ENCODE results near the gene PASD1.

- TF ChIP-seq CTCF (IDR thresholded peaks at IDR 0.05) (no peak), POLR2A (IDR thresholded peaks at IDR 0.05) (no peak)
Observed at GRCh38 chrX:151563449-151563848, at the start of gene PASD1.
